ENCODE data around the gene ASGR1. TPM values are rescaled to one million over a fixed set of nuclear protein-coding genes. Genes with fewer than 3 reads are reported as not detected.

The ASGR1 gene
- total and polyA plus RNA-seq, 7 donors = 0.08 to 0.39 (median 0.23) TPM; not detected in 2

GRCh38 chr17:7224661-7225111, 45.5 kb upstream of the ASGR1 start:
- WGBS, 3 donors = 41 to 57% (median 45%) methylated on average over 14 to 15 of the region's 15 CpGs
- DNase-seq = peak in 1 of 2 donors; percentile 12
- Histone ChIP-seq H3K9me3 (no peaks in the 10 kb centered on the region), H3K4me1 (peaks cover 30% of the 10 kb centered on the region), H3K4me3 (no peak overlapping the region), H3K27me3 (ENCODE audit: insufficient read depth in 3 of 3, low read length in 2 of 3) (no peaks in the 10 kb centered on the region), H3K27ac (no peak overlapping the region), H3K36me3 (ENCODE audit: insufficient read depth in 1 of 2, low read depth in 1 of 2) (peaks cover 10 to 90% of the 10 kb centered on the region in 2 donors)
- intact Hi-C loops (cut with DNase I) = no loop called here
- ATAC-seq = no peak
- no peak for TF ChIP-seq CTCF (IDR thresholded peaks at IDR 0.05)

- H3K4me3 ChIP-seq = no peak overlapping the region
- H3K9me3 ChIP-seq = no peaks in the 10 kb centered on the region
- H3K36me3 ChIP-seq (ENCODE audit: insufficient read depth in 1 of 2, low read depth in 1 of 2) = peaks cover 10 to 85% of the 10 kb centered on the region in 2 donors
- intact Hi-C loops (cut with DNase I) = no loop called here
- H3K27ac ChIP-seq = peak overlapping the region; percentile 46
- DNase-seq = peak in 1 of 2 donors; percentile 33
- no peak for TF ChIP-seq CTCF (IDR thresholded peaks at IDR 0.05)
- no peak for ATAC-seq
- H3K4me1 ChIP-seq = peaks cover 34% of the 10 kb centered on the region
- no peaks in the 10 kb centered on the region for H3K27me3 ChIP-seq (ENCODE audit: insufficient read depth in 3 of 3, low read length in 2 of 3)
- WGBS, 3 donors = 32 to 63% (median 48%) methylated on average over 7 to 10 of the region's 10 CpGs
Measured at GRCh38 chr17:7224110-7224509, 44.9 kb upstream of the ASGR1 start.

GRCh38 chr17:7223375-7223774, 44.2 kb upstream of the ASGR1 start:
- Histone ChIP-seq H3K4me1 (peaks cover 34% of the 10 kb centered on the region), H3K27ac (no peak overlapping the region), H3K36me3 (ENCODE audit: insufficient read depth in 1 of 2, low read depth in 1 of 2) (peaks cover 10 to 77% of the 10 kb centered on the region in 2 donors), H3K27me3 (ENCODE audit: insufficient read depth in 3 of 3, low read length in 2 of 3) (no peaks in the 10 kb centered on the region), H3K4me3 (no peak overlapping the region), H3K9me3 (no peaks in the 10 kb centered on the region)
- intact Hi-C loops (cut with DNase I) = no loop called here
- ATAC-seq (no peak), DNase-seq (no peak)
- TF ChIP-seq CTCF (IDR thresholded peaks at IDR 0.05) = no peak
- WGBS, 3 donors = 59 to 69% (median 63%) methylated on average over 4 of the region's 4 CpGs

- DNase-seq = peak in 1 of 2 donors; percentile 17
- peaks cover 34% of the 10 kb centered on the region for H3K4me1 ChIP-seq
- 57 to 73% (median 66%) methylated on average over 7 of the region's 7 CpGs for WGBS, 3 donors
Measured at GRCh38 chr17:7222972-7223292, 43.8 kb upstream of the ASGR1 start.

More at GRCh38 chr17:7222972-7223292, 43.8 kb upstream of the ASGR1 start:
- no peak for TF ChIP-seq CTCF (IDR thresholded peaks at IDR 0.05)
- no peak overlapping the region for H3K4me3 ChIP-seq
- intact Hi-C loops (cut with DNase I) = no loop called here
- peaks cover 10 to 73% of the 10 kb centered on the region in 2 donors for H3K36me3 ChIP-seq (ENCODE audit: insufficient read depth in 1 of 2, low read depth in 1 of 2)
- no peaks in the 10 kb centered on the region for H3K27me3 ChIP-seq (ENCODE audit: insufficient read depth in 3 of 3, low read length in 2 of 3)
- no peaks in the 10 kb centered on the region for H3K9me3 ChIP-seq
- no peak overlapping the region for H3K27ac ChIP-seq
- ATAC-seq = no peak
